ENCODE measurements around the gene CAMK2D.

Gene CAMK2D

DNA sequence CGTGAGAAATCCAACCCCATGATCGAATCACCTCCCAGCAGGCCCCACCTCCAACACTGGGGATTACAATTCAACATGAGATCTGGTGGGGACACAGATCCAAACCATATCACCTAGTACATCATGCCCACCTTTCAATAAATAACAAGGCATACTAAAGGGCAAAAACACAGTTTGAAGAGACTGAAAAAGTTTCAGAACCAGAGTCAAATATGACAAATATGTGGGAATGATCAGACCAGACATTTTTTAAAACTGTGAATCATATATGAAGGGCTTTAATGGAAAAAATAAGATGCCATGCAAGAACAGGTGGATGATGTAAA lies 167.3 kb downstream of the CAMK2D start:
- no peak for DNase-seq

DNA sequence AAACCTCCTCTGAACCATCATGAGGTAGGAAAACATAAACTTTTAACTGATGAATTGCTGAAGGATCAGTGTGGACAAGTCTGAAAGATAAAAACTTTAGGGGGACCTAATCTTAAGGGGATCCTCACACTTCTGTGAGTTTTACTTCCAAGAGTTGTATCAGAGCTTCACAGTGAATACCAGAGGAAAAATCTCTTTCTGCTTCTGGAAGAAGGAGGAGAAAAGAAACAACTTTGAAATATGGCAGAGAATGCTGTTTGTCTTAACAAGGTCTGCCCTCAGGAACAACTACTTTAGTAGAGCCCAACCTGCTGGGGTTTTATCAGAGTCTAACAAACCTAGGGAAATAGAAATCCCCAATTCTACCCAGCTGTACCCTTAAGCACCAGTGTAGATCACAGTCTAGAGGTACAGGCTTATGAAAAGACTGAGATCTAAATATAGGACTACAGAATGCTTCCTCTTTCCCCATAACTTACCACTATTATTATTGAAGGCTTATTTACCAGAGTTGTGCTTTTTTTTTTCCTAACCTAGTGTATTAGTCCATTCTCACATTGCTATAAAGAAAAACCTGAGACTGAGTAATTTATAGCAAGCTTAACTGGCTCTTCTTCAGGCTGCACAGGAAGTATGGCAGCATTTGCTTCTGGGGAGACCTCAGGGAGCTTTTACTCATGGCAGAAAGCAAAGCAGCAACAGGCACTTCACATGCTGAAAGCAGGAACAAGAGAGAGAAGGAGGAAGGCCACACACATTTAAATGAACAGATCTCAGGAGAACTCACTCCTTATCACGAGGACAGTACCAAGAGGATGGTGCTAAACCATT lies 167.9 kb downstream of the CAMK2D start:
- DNase-seq: no peak

DNA sequence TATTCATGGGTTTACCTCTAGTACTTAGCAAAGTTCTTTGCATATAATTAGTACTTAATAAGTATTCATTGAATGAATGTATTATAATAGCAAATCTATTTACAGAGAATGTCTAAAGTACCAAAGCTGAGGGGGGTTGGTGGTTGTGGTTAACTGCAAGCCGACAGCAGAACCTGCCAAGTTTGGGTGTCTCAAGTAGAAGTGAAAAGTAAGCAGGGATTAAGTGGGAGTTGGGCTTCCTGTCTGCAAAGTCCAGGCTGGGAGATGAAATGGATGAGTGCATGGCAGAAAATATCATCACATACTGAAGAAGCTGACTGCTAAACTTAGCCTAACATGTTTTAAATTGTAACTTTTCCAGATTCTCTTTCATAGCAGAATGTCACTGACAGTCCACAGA lies 169.6 kb downstream of the CAMK2D start:
- DNase-seq: no peak

DNA sequence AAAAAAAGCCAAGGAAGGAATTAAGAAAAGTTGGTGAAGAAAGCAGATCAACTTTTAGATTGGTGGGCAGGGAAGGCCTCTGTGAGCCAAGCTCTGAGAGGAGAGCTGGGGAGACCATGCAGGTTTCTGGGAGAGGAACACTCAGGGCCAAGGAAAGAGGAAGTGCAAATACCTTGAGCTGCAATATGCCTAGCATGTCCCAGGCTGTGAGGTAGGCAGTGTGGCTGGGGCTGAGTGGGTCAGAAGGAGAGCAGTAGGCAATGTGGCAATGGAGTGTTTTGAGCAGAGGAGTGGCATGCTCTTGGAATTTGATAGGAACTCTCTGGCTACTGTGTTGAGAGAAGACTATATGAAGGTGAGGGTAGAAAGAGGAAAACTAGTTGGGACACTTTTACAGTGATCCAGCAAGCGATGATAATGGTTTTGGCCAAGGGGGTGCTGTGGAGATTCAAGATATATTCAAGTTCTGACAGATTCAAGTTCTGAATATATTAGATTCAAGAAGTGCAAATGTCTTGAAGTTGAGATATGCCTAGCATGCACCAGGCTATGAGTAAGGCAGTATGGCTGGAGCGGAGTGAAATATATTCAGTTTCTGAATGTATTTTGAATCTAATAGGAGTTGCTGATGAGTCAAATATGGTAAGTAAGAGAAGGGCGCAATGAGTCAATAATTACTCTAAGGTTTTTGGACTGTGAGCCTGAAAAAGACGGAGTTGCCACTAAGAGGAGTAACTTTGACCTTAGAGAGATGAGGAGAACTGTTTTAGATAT lies 172.5 kb downstream of the CAMK2D start:
- no peak for DNase-seq

DNA sequence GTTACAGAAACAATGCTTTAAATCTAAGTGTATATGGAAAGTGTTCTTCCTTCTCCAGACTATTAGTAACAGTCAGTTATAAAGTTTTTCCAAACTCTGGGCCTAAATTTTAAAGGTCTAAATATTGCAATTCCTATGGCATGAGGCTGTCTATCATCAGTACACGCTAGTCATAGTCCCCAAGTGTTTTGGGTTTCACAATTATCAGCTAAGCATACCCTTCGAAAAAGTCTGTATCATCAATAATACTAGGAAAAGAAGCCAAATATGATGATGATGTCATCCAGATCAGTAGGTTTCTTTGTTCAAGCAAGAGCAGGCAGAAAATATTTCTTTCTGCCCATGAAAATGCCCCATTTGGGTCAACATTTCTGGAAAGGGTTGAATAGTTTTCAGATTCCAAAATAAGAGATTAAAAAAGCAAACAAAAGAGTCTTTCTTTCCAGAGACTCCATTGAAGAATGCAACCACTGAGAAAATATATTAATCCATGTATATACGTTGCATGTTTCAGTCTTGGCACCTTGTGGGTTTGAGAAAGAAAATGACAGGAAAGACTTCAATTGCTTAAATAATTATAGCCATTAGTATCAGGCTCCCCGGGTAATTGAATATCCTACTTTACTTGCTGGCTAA lies 173.8 kb downstream of the CAMK2D start:
- no peak for DNase-seq

DNA sequence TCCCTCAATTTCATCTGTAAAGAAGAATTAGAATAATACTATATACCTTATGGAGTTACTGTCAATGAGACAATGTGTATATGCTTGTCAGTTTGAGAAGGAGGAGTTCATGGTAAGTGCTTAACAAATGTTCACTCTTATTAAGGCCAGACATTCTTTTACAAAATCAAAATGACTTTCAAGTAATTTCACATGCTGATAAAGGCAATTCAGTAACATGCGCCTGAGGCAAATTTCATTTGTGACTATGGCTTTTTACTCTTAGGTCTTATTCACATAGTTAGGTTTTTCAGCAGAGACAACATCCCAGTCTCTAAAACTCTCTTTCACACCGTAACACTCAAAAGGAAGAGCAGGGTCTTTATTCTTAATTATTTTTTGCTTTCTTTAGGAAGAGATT lies 174.4 kb downstream of the CAMK2D start:
- DNase-seq: no peak

DNA sequence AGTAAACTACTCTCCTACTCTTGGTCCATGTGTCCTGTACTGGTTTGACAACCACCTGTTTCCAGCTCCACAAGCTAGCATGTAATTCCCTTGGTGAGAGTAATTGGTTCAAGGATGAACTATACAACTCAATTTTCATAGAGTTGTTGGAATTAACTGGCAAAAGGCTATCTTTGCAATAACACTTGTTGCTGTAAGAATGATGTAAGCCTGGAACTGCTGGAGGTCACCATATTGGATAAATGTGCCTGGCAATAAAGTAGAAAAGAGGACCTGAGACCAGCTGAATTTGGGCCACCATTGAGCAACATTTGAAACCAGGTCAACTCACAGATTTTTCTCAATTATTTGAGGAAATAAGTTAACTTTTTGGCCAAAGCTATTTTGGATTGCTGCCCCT lies 175.5 kb downstream of the CAMK2D start:
- peak; percentile 6 for DNase-seq

DNA sequence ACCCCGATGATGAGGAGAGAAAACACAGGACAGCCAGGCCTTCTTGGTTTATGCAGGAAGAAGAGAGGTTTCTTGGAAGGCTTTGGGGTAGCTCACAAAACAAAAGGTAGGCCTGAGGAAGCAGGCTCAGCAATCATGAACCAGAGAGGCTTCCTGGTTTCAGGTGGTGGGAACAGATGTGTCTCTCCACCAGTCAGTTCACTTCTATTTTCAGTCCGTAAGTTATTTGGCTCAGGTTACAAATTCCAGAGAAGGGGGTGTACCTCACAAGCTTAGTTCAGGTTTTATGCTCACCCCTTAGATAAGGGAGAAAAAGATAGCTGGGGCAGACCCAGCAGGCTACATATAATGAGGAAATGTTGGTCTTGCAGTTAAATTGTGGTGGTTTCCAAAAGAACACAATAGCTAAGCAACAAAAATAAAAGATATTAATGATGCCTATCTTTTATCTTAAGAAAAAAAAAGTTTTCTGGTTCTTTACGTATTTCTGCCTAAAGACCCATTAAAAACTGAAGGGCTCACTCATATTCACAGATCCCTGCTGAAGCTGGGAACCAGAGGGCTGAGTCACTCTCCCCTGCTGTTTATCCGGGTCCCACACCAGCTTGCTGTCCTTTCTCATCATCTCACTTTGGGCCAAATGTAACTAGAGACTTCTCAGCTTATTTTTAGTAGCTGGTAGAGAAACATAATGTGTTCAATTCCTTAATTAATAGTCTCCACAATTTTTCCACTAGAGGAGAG lies 177.0 kb downstream of the CAMK2D start:
- no peak for DNase-seq

DNA sequence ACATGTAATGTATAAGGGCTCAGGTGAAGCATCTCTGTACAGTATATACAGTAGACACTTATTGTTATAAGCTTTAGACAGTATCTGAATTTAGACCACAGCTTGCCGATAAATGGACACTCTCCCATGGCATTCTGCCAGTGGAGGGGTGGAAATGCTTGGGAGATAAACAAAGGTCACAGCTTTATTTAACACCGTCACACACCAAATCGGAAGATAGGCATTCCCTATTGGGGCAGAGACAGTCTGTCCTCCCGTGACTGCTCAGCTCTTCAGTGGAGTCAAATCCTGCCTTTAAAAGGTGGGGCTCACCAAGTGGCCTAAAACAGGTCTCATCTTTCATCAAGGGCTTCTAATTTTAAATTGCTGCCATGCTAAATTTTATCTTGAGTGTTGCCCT lies 178.8 kb downstream of the CAMK2D start:
- DNase-seq: no peak

DNA sequence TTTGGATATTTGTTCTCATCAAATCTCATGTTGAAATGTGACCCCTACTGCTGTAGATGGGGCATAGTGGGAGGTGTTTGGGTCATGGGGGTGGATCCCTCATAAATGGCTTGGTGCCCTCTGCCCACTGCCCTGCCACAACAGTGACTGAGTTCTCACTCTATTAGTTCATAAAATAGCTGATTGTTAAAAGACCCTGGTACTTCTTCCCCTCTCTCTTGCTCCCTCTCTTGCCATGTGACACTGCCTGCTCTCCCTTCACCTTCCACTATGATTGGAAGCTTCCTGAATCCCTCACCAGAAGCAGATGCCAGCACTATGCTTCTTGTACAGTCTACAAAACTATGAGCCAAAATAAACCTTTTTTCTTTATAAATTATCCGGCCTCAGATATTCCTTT lies 182.2 kb downstream of the CAMK2D start:
- no peak for DNase-seq

DNA sequence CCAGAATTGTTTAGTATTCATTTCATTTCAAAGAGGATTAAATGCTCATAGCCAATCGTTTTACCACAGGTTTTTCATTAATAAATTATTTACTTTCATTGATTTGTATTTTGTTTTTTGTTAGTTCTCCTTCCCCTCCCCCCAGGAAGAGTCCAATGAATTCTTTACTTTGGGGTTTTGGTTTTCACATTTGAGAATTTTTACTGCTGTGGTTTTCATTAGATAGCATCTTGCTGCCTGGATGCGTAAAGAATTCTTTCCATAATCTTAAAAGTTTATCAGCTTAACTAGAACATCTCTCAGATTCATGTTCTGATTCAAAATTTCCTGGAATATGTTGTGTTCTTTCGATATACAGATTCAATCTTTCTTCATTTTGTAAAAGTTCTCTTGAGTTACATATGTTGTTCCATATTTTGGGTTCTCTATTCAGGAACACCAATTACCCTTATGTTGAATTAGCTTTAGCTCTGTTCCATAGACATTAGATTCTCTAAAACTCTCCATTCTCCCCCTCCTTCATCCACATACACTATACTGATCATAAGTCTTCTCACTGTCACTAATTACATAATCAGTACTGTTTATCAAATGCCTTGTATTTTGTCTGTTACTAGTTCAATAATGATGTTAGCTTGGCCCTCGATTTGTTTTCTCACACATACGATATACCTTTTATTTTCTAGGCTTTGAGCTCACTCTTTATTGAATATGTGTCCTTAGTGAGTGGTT lies 184.4 kb downstream of the CAMK2D start:
- no peak for DNase-seq

DNA sequence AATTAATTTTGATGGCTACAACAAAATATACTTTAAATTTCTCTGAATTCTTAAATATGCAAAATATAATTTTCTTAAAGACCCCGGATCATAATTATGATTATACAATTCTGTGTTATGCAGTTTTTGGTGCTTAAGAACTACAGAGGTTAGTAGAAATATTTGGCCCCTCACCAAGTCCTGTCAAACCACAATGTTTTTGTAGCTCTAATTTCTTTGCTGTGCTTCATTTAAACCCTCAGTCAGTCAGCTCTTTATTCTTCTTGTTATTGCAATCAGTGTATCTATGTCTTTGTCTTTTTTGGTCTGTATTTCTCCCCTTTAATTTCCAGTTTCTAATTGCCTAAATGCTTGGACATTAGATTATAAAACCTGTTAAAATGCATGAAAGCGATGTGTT lies 186.1 kb downstream of the CAMK2D start:
- DNase-seq: no peak

DNA sequence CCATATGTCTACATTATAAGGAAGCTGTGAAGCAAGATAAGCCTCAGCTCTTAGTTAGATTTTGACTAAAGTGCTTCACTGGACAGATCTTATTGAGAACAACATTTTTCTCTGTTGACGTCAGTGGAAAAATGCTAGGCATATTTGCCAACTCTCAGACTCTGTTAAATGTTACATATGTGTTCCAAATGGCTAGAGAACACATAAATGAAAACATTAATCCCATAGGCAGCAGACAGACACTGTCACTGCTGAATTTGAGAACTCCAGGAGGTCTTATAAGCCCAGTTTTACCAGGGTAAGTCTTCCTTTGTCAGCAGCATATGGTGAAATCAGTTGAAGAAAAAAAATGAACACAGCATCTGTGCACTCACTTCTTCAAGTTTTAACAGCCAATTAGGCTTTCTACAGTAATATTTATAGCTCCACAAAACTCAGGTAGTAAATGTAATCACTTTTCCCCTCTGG lies 186.9 kb downstream of the CAMK2D start:
- no peak for DNase-seq

DNA sequence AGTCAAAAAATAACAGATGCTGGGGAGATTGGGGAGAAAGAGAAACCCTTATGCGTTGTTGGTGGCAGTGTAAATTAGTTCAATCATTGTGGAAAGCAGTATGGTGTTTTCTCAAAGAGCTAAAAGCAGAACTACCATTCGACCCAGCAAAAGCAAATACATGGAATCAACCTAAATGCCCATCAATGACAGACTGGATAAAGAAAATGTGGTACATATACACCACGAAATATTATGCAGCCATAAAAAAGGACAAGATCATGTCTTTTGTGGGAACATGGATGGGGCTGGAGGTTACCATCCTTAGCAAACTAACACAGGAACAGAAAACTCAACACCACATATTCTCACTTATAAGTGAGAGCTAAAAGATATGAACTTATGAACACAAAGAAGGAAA lies 188.9 kb downstream of the CAMK2D start:
- DNase-seq: no peak

DNA sequence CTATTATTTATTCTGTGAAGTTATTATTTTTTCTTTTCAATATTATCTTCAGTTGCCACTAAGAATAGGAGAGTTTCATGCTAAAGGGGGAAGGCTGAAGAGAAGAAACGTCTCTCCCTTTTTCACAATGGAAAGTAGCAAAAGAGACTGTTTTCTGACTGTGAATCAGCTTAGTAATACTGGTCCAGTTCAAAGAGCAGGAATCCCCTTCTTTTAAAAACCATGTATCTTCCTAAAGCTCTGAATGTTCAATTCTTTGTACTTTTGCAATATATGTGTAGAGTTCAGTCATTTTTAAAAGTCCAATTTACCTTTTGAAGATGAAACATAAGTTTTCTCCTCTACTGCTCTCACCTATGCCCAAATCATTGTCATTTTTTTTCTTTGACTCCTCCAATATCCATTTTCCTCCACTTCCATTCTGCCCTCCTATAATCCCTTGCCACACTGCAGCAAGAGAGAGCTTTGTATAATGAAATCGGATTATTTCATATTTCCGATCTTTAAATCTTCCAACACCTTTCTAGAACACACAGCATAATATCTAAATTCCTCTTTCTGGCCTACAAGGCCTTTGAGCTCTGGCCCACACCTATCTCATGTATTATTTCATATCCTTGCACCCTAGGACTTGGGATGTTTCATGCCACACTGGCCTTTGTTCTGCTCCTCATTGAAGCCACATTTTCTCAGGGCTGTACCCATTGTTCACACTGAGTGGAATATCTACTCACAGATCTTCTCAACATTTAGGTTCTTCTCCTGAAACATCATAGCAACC lies 195.3 kb downstream of the CAMK2D start:
- DNase-seq: no peak

DNA sequence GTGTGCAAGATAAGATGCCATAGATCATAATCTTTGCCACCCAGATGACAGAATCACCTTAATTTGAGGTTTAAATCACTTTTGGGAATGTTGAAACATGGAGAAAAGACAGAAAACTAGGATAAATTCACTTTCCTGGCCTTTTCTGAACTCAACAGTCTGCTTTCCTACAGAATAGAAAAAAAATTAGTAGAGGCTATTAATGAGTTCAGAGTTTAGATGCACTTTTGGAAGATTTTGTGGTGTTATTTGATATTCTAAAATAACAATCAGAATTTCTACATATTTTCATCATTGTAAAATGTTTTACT lies 195.9 kb downstream of the CAMK2D start:
- no peak for DNase-seq

DNA sequence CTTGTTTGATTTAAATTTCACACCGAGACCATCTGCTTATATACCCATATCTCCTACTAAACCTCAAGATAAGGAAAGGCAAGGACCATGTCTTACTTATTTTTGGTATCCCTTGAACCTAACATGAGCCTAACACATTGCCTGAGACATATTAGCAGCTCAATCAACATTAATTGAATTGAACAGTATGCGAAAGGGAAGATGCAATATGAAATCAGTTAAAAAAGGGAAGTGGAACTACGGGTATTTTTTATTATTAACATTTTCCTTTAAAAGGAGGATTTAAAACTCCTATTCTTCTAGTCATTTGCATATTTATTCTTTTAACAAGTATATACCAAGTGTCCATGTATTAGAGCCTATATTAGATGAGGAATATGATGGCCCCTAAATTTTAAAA lies 197.0 kb downstream of the CAMK2D start:
- peak; percentile 26 for DNase-seq

DNA sequence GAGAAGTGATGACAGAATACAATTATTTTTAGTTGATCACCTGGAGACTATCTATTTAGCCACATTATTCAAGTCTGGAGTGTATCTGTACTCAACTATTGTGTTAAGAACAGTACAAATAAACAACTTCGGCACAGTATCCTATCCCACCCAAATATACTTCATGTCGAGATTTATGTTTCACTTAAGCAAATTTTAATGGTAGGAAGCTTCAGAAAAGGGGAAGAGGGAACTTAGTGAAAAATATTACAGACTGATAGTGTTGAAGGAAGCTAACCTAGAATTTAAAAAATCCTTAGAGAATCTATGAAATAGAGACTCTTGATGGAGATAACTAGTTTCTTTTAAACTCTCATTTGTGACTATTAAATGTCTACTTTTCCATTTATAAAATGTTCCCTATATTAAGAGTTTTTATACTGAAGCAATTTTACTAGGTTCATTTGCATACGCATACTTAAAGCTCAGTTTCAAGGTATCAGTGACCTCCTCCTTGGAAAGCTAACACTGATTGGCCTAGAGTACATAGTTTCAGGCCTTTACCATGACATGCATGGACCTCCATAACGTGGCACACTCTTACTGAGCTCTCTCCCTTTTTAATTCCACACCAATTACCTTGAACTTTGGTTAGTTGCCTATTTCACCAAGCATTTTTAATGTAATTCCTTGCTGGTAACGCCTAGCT lies 197.7 kb downstream of the CAMK2D start:
- DNase-seq: no peak

DNA sequence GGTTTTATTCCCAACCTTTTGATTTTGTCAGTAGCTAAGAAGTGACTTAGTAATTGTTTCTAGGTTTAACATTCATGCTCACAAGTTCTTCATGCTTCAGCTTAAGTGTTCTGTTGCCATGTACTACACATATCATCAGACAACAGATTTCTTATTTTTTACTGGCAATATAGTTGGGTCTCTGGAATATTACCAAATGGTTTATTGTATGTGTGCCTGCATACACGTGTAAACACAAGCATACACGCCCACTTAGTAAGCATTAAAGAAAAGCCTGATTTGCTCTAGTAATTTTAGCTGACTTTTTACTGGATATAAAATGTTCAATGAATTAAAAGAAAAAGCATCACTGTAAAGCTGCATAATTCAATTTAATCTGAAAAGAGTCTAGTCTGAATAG lies 199.8 kb downstream of the CAMK2D start:
- no peak for DNase-seq

DNA sequence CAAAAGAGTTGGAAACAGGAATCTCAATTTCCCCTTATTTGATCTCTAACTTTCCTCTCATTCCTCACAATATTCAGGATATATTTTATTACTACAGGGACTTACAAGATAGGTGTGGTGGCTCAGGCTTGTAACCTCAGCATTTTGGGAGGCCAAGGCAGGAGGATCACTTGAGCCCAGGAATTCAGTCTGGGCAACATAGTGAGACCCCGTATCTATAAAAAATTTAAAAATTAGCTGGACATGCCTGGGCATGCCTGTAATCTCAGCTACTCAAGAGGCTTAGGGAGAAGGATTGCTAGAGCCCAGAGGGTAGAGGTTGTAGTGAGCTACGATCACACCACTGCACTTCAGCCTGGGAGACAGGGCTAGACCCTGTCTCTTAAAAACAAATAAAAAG lies 200.4 kb downstream of the CAMK2D start:
- no peak for DNase-seq

DNA sequence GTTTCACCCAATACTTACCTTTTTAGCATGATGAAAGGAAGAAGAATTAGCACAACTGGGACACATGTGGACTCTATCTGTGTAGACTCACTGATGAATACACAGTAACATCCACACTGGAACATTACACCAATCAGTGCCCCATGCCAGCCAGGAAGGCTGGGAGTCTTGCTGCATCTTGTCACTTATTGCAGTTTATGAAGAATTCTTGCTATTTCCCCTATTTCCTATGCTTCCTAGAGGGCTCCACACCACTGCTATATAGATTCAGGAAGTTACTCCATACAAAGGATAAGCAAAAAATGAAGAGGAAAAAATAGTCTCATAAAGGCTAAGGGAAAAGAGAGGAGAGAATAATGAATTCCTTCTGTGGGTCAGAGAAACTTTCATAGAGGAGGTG lies 201.0 kb downstream of the CAMK2D start:
- peak; percentile 27 for DNase-seq

Data from suppressor macrophage treated with lipopolysaccharide for 4 hours (primary cell).